ENCODE results near the gene SPATA45. TPM values are rescaled to one million over a fixed set of nuclear protein-coding genes. Genes with fewer than 3 reads are reported as not detected.

Gene SPATA45
- total RNA-seq, 1 donor from 2014 or later, result not detected

GRCh38 chr1:212819726-212820125, 27.7 kb downstream of the SPATA45 start:
- DNase-seq (ENCODE audit: low spot score, unreplicated experiment), result no peak
- no peak overlapping the region for H3K4me3 Mint-ChIP-seq (ENCODE audit: low read depth)

GRCh38 chr1:212816567-212817278, 30.7 kb downstream of the SPATA45 start:
- no peaks in the 10 kb centered on the region for H3K9me3 Mint-ChIP-seq (ENCODE audit: low read depth)
- DNase-seq (ENCODE audit: low spot score, unreplicated experiment), result no peak
- H3K27me3 Mint-ChIP-seq, result no peaks in the 10 kb centered on the region
- no peaks in the 10 kb centered on the region for H3K36me3 Mint-ChIP-seq (ENCODE audit: insufficient read depth)
- peaks cover 23% of the 10 kb centered on the region for H3K4me1 Mint-ChIP-seq (ENCODE audit: low read depth)
- H3K27ac Mint-ChIP-seq, result peak overlapping the region; percentile 60
- TF ChIP-seq CTCF (IDR thresholded peaks at IDR 0.05; ENCODE audit: unreplicated experiment), result no peak
- no peak overlapping the region for H3K4me3 Mint-ChIP-seq (ENCODE audit: low read depth)

More at GRCh38 chr1:212819726-212820125, 27.7 kb downstream of the SPATA45 start:
- TF ChIP-seq CTCF (IDR thresholded peaks at IDR 0.05; ENCODE audit: unreplicated experiment), result no peak
- Mint-ChIP-seq H3K27ac (no peak overlapping the region), H3K9me3 (ENCODE audit: low read depth) (peaks cover 4% of the 10 kb centered on the region), H3K4me1 (ENCODE audit: low read depth) (peaks cover 22% of the 10 kb centered on the region), H3K36me3 (ENCODE audit: insufficient read depth) (peaks cover 5% of the 10 kb centered on the region), H3K27me3 (no peaks in the 10 kb centered on the region)

GRCh38 chr1:212814537-212815334, 32.7 kb downstream of the SPATA45 start:
- H3K27ac Mint-ChIP-seq, result peak overlapping the region; percentile 85
- no peak overlapping the region for H3K4me3 Mint-ChIP-seq (ENCODE audit: low read depth)
- no peaks in the 10 kb centered on the region for H3K36me3 Mint-ChIP-seq (ENCODE audit: insufficient read depth)

DNA sequence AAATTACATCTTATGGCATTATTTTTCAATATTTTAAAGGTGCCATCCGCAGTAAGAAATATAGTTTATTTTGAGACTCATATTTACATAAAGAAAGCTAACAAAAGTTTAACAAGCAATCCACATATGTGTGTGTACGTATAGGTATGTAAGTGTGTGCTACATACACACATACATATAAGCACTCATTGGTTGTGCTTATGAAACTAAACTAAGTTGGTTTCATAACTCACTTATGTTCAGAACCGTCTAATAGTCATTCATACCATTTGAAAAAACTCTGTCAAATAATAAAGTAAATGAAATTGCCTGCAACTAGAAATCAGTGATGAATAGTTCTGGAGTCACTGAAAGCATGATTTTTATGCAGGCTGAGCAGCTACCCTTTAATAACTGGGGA, 41.7 kb downstream of the SPATA45 start:
- Mint-ChIP-seq H3K4me1 (ENCODE audit: low read depth) (no peaks in the 10 kb centered on the region), H3K9me3 (ENCODE audit: low read depth) (no peaks in the 10 kb centered on the region), H3K27ac (no peak overlapping the region), H3K36me3 (ENCODE audit: insufficient read depth) (peaks cover 12% of the 10 kb centered on the region), H3K27me3 (no peaks in the 10 kb centered on the region), H3K4me3 (ENCODE audit: low read depth) (no peak overlapping the region)
- TF ChIP-seq CTCF (IDR thresholded peaks at IDR 0.05; ENCODE audit: unreplicated experiment), result no peak
- no peak for DNase-seq (ENCODE audit: low spot score, unreplicated experiment)

More at GRCh38 chr1:212814537-212815334, 32.7 kb downstream of the SPATA45 start:
- Mint-ChIP-seq H3K27me3 (no peaks in the 10 kb centered on the region), H3K4me1 (ENCODE audit: low read depth) (peaks cover 22% of the 10 kb centered on the region), H3K9me3 (ENCODE audit: low read depth) (no peaks in the 10 kb centered on the region)
- peak; percentile 9 for DNase-seq (ENCODE audit: low spot score, unreplicated experiment)
- peak; percentile 49 for TF ChIP-seq CTCF (IDR thresholded peaks at IDR 0.05; ENCODE audit: unreplicated experiment)

DNA sequence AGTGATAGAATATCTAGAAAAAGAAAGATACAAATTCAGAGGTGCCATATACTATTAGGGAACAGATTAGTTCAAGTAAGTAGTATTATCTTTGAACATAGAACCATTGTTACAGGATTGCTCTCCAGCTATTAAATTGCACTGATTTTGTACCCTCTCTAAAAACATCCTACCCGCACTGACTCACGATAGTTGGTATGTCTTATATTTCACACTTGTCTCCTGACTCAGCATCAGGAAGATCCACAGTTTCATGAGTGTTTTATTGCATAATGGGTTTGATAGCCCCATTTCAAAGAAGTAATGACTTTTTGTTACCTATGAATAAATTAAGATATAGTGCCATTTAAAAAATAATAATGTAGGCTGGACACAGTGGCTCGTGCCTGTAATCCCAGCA, 49.8 kb downstream of the SPATA45 start:
- no peak for DNase-seq (ENCODE audit: low spot score, unreplicated experiment)
- no peak for TF ChIP-seq CTCF (IDR thresholded peaks at IDR 0.05; ENCODE audit: unreplicated experiment)
- no peaks in the 10 kb centered on the region for H3K27me3 Mint-ChIP-seq
- no peaks in the 10 kb centered on the region for H3K9me3 Mint-ChIP-seq (ENCODE audit: low read depth)
- peaks cover 10% of the 10 kb centered on the region for H3K4me1 Mint-ChIP-seq (ENCODE audit: low read depth)
- no peak overlapping the region for H3K4me3 Mint-ChIP-seq (ENCODE audit: low read depth)
- H3K36me3 Mint-ChIP-seq (ENCODE audit: insufficient read depth), result peaks cover 10% of the 10 kb centered on the region
- H3K27ac Mint-ChIP-seq, result no peak overlapping the region
